HEK293 (cell line): ENCODE data around the gene ITGA2B.

Source experiments
- CTCF ChIA-PET: fragments of 350-600 bp; formaldehyde crosslinking; extraction: SDS; loops from one replicate; lab custom pipeline; 2021; ENCODE audit warnings: antibody characterized with exemption; lab: Yijun Ruan, JAX
- POLR2A ChIA-PET: fragments of 300-600 bp; formaldehyde crosslinking; extraction: SDS; loops from one replicate; lab custom pipeline; 2020; ENCODE audit warnings: antibody characterized with exemption, inconsistent platforms; lab: Yijun Ruan, JAX
- H3K27ac ChIP-seq: fragments of 200-500 bp; sonication (Bioruptor generic); 2 replicates; pipeline ENCODE4 v1.5.1; 2014; ENCODE audit warnings: low read depth, low read length, control low read depth, inconsistent platforms; ENCODE audit errors: extremely low read depth
- H3K36me3 ChIP-seq, 2 experiments: fragments of 200-500 bp in 1 of 2; sonication (Bioruptor generic) in 1 of 2; 1 replicate in 1 of 2; 2 replicates in 1 of 2; pipeline ENCODE4 v1.5.1; 2014 to 2017; ENCODE audit warnings: inconsistent platforms in 2 of 2, low read length in 2 of 2; ENCODE audit not compliant: control insufficient read depth in 2 of 2, insufficient read depth in 1 of 2
- H3K4me1 ChIP-seq: fragments of 200-500 bp; sonication (Bioruptor generic); 2 replicates; pipeline ENCODE4 v1.5.1; 2014; ENCODE audit warnings: mild to moderate bottlenecking, low read length, inconsistent platforms; ENCODE audit not compliant: control insufficient read depth, insufficient read depth
- H3K4me3 ChIP-seq: 2 replicates; pipeline ENCODE4 v1.5.1; 2011; ENCODE audit warnings: low read depth, mild to moderate bottlenecking, control low read depth, low read length, moderate library complexity
- H3K9me3 ChIP-seq: fragments of 200-500 bp; sonication (Bioruptor generic); 2 replicates; pipeline ENCODE4 v1.5.1; 2014; ENCODE audit warnings: low read depth, low read length, inconsistent platforms; ENCODE audit not compliant: control insufficient read depth, insufficient read depth
- ELK4 ChIP-seq: IDR thresholded peaks from 2 replicates; pipeline ENCODE4 v1.6.1; 2011; ENCODE audit warnings: mild to moderate bottlenecking, low read depth, low read length, borderline replicate concordance
- FEZF1 ChIP-seq: fragments of 450-650 bp; formaldehyde crosslinking; IDR thresholded peaks from 2 replicates; pipeline ENCODE4 v1.5.1; 2016; ENCODE audit warnings: missing biosample characterization, missing genetic modification characterization
- IKZF3 ChIP-seq: fragments of 450-650 bp; IDR thresholded peaks from 2 replicates; pipeline ENCODE4 v1.5.0; 2018; ENCODE audit warnings: missing biosample characterization, mild to moderate bottlenecking, missing genetic modification characterization, moderate library complexity
- MZF1 ChIP-seq: fragments of 450-650 bp; formaldehyde crosslinking; IDR thresholded peaks from 2 replicates; pipeline ENCODE4 v1.5.1; 2017; ENCODE audit warnings: missing biosample characterization, missing genetic modification characterization, borderline replicate concordance
- OSR2 ChIP-seq: fragments of 450-650 bp; formaldehyde crosslinking; IDR thresholded peaks from 2 replicates; pipeline ENCODE4 v1.5.1; 2016; ENCODE audit warnings: missing biosample characterization, missing genetic modification characterization
- OVOL3 ChIP-seq: fragments of 450-650 bp; formaldehyde crosslinking; IDR thresholded peaks from 2 replicates; pipeline ENCODE4 v1.5.1; 2016; ENCODE audit warnings: missing biosample characterization, missing genetic modification characterization
- SP3 ChIP-seq: fragments of 450-650 bp; formaldehyde crosslinking; IDR thresholded peaks from 2 replicates; pipeline ENCODE4 v1.5.1; 2016; ENCODE audit warnings: missing biosample characterization, missing genetic modification characterization
- ZBTB48 ChIP-seq: fragments of 450-650 bp; formaldehyde crosslinking; IDR thresholded peaks from 2 replicates; pipeline ENCODE4 v1.5.1; 2016; ENCODE audit warnings: missing biosample characterization, missing genetic modification characterization
- ZFP3 ChIP-seq: fragments of 450-650 bp; formaldehyde crosslinking; IDR thresholded peaks from 2 replicates; pipeline ENCODE4 v1.5.1; 2016; ENCODE audit warnings: low read depth, missing biosample characterization, missing genetic modification characterization
- ZFP37 ChIP-seq: fragments of 450-650 bp; formaldehyde crosslinking; IDR thresholded peaks from 2 replicates; pipeline ENCODE4 v1.5.1; 2016; ENCODE audit warnings: missing biosample characterization, missing genetic modification characterization
- ZNF146 ChIP-seq: fragments of 450-650 bp; formaldehyde crosslinking; IDR thresholded peaks from 2 replicates; pipeline ENCODE4 v1.5.1; 2016; ENCODE audit warnings: missing biosample characterization, missing genetic modification characterization
- ZNF16 ChIP-seq: fragments of 450-650 bp; formaldehyde crosslinking; IDR thresholded peaks from 2 replicates; pipeline ENCODE4 v1.5.1; 2016; ENCODE audit warnings: low read depth, missing biosample characterization, missing genetic modification characterization
- ZNF174 ChIP-seq: fragments of 450-650 bp; formaldehyde crosslinking; IDR thresholded peaks from 2 replicates; pipeline ENCODE4 v1.5.0; 2017; ENCODE audit warnings: missing biosample characterization, mild to moderate bottlenecking, missing genetic modification characterization
- ZNF555 ChIP-seq: fragments of 450-650 bp; formaldehyde crosslinking; conservative IDR thresholded peaks from 2 replicates; pipeline ENCODE4 v1.5.1; 2017; ENCODE audit warnings: missing biosample characterization, mild to moderate bottlenecking, missing genetic modification characterization, inconsistent platforms
- ZNF558 ChIP-seq: fragments of 450-650 bp; formaldehyde crosslinking; IDR thresholded peaks from 2 replicates; pipeline ENCODE4 v1.5.1; 2016; ENCODE audit warnings: missing biosample characterization, missing genetic modification characterization
- ZNF580 ChIP-seq: fragments of 450-650 bp; formaldehyde crosslinking; IDR thresholded peaks from 2 replicates; pipeline ENCODE4 v1.5.1; 2016; ENCODE audit warnings: missing biosample characterization, missing genetic modification characterization
- ZNF585B ChIP-seq: fragments of 450-650 bp; formaldehyde crosslinking; IDR thresholded peaks from 2 replicates; pipeline ENCODE4 v1.5.1; 2016; ENCODE audit warnings: missing biosample characterization, missing genetic modification characterization
- ZNF623 ChIP-seq: fragments of 450-650 bp; formaldehyde crosslinking; IDR thresholded peaks from 2 replicates; pipeline ENCODE4 v1.5.1; 2016; ENCODE audit warnings: missing biosample characterization, missing genetic modification characterization
- ZNF626 ChIP-seq: fragments of 450-650 bp; sonication (Bioruptor Pico); formaldehyde crosslinking; IDR thresholded peaks from 2 replicates; pipeline ENCODE4 v1.5.1; 2018; ENCODE audit warnings: missing biosample characterization, missing genetic modification characterization, inconsistent platforms
- ZNF664 ChIP-seq: fragments of 450-650 bp; formaldehyde crosslinking; IDR thresholded peaks from 2 replicates; pipeline ENCODE4 v1.5.1; 2016; ENCODE audit warnings: missing biosample characterization, missing genetic modification characterization
- ZNF670 ChIP-seq: fragments of 450-650 bp; formaldehyde crosslinking; IDR thresholded peaks from 2 replicates; pipeline ENCODE4 v1.5.1; 2016; ENCODE audit warnings: missing biosample characterization, missing genetic modification characterization, low read depth
- ZNF747 ChIP-seq: fragments of 450-650 bp; formaldehyde crosslinking; IDR thresholded peaks from 2 replicates; pipeline ENCODE4 v1.5.1; 2016; ENCODE audit warnings: missing biosample characterization, missing genetic modification characterization
- ZNF776 ChIP-seq: fragments of 450-650 bp; formaldehyde crosslinking; IDR thresholded peaks from 2 replicates; pipeline ENCODE4 v1.5.0; 2017; ENCODE audit warnings: missing biosample characterization, missing genetic modification characterization, borderline replicate concordance
- ZNF791 ChIP-seq: fragments of 450-650 bp; formaldehyde crosslinking; IDR thresholded peaks from 2 replicates; pipeline ENCODE4 v1.5.1; 2016; ENCODE audit warnings: missing biosample characterization, missing genetic modification characterization
- ZSCAN30 ChIP-seq: fragments of 450-650 bp; IDR thresholded peaks from 2 replicates; pipeline ENCODE4 v1.5.1; 2018; ENCODE audit warnings: missing biosample characterization, mild to moderate bottlenecking, missing genetic modification characterization, moderate library complexity
- TF ChIP-seq, protein P1 (sequence below): fragments of 450-650 bp; formaldehyde crosslinking; IDR thresholded peaks from 2 replicates; pipeline ENCODE4 v1.5.1; 2016; ENCODE audit warnings: missing biosample characterization, missing genetic modification characterization
- TF ChIP-seq, protein P2 (sequence below): fragments of 450-650 bp; formaldehyde crosslinking; IDR thresholded peaks from 2 replicates; pipeline ENCODE4 v1.5.1; 2016; ENCODE audit warnings: missing biosample characterization, missing genetic modification characterization

The ITGA2B gene

GRCh38 chr17:44416558-44417289 is 27.3 kb upstream of the ITGA2B start:
- Histone ChIP-seq H3K9me3 (no peaks in the 10 kb centered on the region), H3K27ac (no peak overlapping the region), H3K4me1 (no peaks in the 10 kb centered on the region), H3K36me3 (peaks cover 30 to 58% of the 10 kb centered on the region in 2 experiments), H3K4me3 (no peak overlapping the region)
- TF ChIP-seq, protein P1, sequence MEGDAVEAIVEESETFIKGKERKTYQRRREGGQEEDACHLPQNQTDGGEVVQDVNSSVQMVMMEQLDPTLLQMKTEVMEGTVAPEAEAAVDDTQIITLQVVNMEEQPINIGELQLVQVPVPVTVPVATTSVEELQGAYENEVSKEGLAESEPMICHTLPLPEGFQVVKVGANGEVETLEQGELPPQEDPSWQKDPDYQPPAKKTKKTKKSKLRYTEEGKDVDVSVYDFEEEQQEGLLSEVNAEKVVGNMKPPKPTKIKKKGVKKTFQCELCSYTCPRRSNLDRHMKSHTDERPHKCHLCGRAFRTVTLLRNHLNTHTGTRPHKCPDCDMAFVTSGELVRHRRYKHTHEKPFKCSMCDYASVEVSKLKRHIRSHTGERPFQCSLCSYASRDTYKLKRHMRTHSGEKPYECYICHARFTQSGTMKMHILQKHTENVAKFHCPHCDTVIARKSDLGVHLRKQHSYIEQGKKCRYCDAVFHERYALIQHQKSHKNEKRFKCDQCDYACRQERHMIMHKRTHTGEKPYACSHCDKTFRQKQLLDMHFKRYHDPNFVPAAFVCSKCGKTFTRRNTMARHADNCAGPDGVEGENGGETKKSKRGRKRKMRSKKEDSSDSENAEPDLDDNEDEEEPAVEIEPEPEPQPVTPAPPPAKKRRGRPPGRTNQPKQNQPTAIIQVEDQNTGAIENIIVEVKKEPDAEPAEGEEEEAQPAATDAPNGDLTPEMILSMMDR: no peak
- no peak for TF ChIP-seq ZNF626 (tag by site-specific recombination)
- TF ChIP-seq ZNF585B (tag by site-specific recombination): no peak
- no peak for TF ChIP-seq ZSCAN30 (tag by site-specific recombination)
- TF ChIP-seq ZNF670 (tag by site-specific recombination): no peak
- no peak for TF ChIP-seq OSR2
- no peak for TF ChIP-seq IKZF3 (tag by site-specific recombination)
- TF ChIP-seq ZNF776 (tag by site-specific recombination): no peak
- no peak for TF ChIP-seq ELK4
- TF ChIP-seq ZNF555 (tag by site-specific recombination): no peak
- TF ChIP-seq ZFP37 (tag by site-specific recombination): no peak
- TF ChIP-seq ZNF558 (tag by site-specific recombination): no peak
- ChIA-PET CTCF (no interaction called here), POLR2A (no interaction called here)

DNA sequence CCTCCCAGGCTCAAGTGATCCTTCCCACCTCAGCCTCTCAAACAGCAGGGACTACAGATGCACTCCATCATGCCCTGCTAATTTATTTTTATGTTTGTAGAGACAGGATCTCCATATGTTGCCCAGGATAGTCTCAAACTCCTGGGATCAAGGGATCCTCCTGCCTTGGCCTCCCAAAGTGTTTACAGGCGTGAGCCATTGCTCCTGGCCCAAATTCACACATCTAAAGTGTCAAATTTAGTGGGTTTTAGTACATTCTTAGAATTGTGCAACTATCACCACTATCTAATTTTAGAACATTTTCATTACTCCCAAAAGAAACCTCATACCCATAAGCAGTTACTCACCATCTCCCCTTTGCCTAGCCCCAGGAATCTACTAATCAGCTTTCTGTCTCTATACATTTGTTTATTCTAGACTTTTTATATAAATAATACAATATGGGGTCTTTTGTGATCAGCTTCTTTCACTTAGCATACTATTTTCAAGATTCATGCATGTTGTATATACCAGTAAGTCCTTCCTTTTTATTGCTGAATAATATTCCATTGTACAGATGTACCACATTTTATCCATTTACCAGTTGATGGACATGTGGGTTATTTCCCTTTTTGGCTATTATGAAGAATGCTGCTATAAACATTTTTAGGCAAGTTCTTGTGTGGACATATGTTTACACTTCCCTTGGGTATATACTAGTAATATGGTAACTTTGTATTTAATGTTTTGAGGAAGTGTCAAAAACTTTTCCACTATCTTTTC is 25.1 kb upstream of the ITGA2B start:
- no peak overlapping the region for H3K4me3 ChIP-seq
- no peaks in the 10 kb centered on the region for H3K9me3 ChIP-seq
- H3K4me1 ChIP-seq: no peaks in the 10 kb centered on the region
- TF ChIP-seq ZNF146 (tag by site-specific recombination) (peak; percentile 79), MZF1 (tag by site-specific recombination) (no peak), FEZF1 (no peak), ZNF791 (no peak)
- H3K36me3 ChIP-seq: peaks cover 21 to 47% of the 10 kb centered on the region in 2 experiments
- CTCF ChIA-PET: interaction anchor here (0.6 to 1.1 kb wide), 3 partner anchors 8 to 257 kb away, joined by 3 to 6 read pairs (median 3); no protein-coding TSS in a partner anchor
- POLR2A ChIA-PET: no interaction called here
- H3K27ac ChIP-seq: no peak overlapping the region

- Histone ChIP-seq H3K36me3 (peaks cover 15 to 25% of the 10 kb centered on the region in 2 experiments), H3K4me3 (no peak overlapping the region), H3K27ac (no peak overlapping the region), H3K9me3 (no peaks in the 10 kb centered on the region), H3K4me1 (no peaks in the 10 kb centered on the region)
- CTCF ChIA-PET: interaction anchor here (0.6 to 1.9 kb wide), 4 partner anchors 10 to 114 kb away, joined by 4 to 10 read pairs (median 6); no protein-coding TSS in a partner anchor
- POLR2A ChIA-PET: no interaction called here
- TF ChIP-seq OVOL3: no peak
- no peak for TF ChIP-seq ZNF580 (tag by site-specific recombination)
- no peak for TF ChIP-seq ZBTB48 (tag by site-specific recombination)
- TF ChIP-seq ZNF16 (tag by site-specific recombination): no peak
- no peak for TF ChIP-seq SP3 (tag by site-specific recombination)
- TF ChIP-seq ZNF626 (tag by site-specific recombination): no peak
- no peak for TF ChIP-seq ZFP3 (tag by site-specific recombination)
- no peak for TF ChIP-seq ZNF174 (tag by site-specific recombination)
- no peak for TF ChIP-seq ZNF664
- TF ChIP-seq, protein P2, sequence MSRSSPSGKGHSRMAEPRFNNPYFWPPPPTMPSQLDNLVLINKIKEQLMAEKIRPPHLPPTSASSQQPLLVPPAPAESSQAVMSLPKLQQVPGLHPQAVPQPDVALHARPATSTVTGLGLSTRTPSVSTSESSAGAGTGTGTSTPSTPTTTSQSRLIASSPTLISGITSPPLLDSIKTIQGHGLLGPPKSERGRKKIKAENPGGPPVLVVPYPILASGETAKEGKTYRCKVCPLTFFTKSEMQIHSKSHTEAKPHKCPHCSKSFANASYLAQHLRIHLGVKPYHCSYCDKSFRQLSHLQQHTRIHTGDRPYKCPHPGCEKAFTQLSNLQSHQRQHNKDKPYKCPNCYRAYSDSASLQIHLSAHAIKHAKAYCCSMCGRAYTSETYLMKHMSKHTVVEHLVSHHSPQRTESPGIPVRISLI (tag by site-specific recombination): no peak
- no peak for TF ChIP-seq ZNF623 (tag by site-specific recombination)
- no peak for TF ChIP-seq ZNF747
These were observed 20.0 kb upstream of the ITGA2B start for GRCh38 chr17:44409309-44410028.
